Posterior vena cava (tissue), 2 donors: ENCODE results near the gene ZNF766. TPM values are rescaled to one million over a fixed set of nuclear protein-coding genes. Genes with fewer than 3 reads are reported as not detected.
"Not testable (repeated sequence)": the region's sequence is repeated elsewhere in the genome, so short reads cannot be mapped to it uniquely, and the experiment has no call there.

Source experiments
- DNase-seq: peaks from one replicate; pipeline ENCODE4 v3.0.0-alpha.2; 2020; ENCODE audit warnings: low spot score
- intact Hi-C, 2 donors: fragments of 100-400 bp; cut with DNase I; formaldehyde crosslinking; loops; one replicate each; pipeline versions ENCODE4 v1.14.1 to v1.14.2; 2022 to 2023
- total RNA-seq, 2 donors: library from RNA; stranded (reverse); fragmentation: NEBNext Ultra II Directional; extraction: Animal tissue kit (Norgen Biotek cat#: 25700); gene quantifications; one replicate each; pipeline ENCODE4 v1.2.1, GENCODE V29; 2021
- donor health status: DM: yes; HTN: yes; CAD: no.
- donor health status: DM: yes; HTN: yes; CAD: no.

Gene ZNF766
- total RNA-seq, 2 donors from 2014 or later = 11.5 to 15.6 TPM

GRCh38 chr19:52270266-52270885, 989 bp downstream of the ZNF766 start:
- intact Hi-C loops = no loop called here
- DNase-seq = no peak

GRCh38 chr19:52273301-52273700, 3.9 kb downstream of the ZNF766 start:
- DNase-seq = no peak
- intact Hi-C loops = no loop called here

- intact Hi-C loops = no loop called here
- DNase-seq = no peak
Measured at GRCh38 chr19:52274191-52274590, 4.8 kb downstream of the ZNF766 start.

- intact Hi-C loops = no loop called here
- DNase-seq = no peak
Measured at GRCh38 chr19:52275988-52276387, 6.6 kb downstream of the ZNF766 start.

- intact Hi-C loops = no loop called here
Measured at GRCh38 chr19:52277471-52277870, 8.1 kb downstream of the ZNF766 start.

GRCh38 chr19:52286256-52286655, 16.9 kb downstream of the ZNF766 start:
- DNase-seq = no peak
- intact Hi-C loops = no loop called here

More at GRCh38 chr19:52277471-52277870, 8.1 kb downstream of the ZNF766 start:
- DNase-seq = no peak

GRCh38 chr19:52291781-52292180, 22.4 kb downstream of the ZNF766 start:
- intact Hi-C loops = no loop called here
- DNase-seq = no peak

GRCh38 chr19:52292946-52293345, 23.6 kb downstream of the ZNF766 start:
- intact Hi-C loops, DNase-seq: not testable (repeated sequence)

- no peak for DNase-seq
- intact Hi-C loops = no loop called here
Measured at GRCh38 chr19:52296400-52296772, 27.0 kb downstream of the ZNF766 start.

- DNase-seq = peak; percentile 96
- intact Hi-C loops = no loop called here
Measured at GRCh38 chr19:52296773-52297600, 27.6 kb downstream of the ZNF766 start, which contains the start of gene ZNF480. ZNF480 (plus strand) TSS chr19:52297169; CDS start chr19:52300413, 3,244 bp downstream.

- no peak for DNase-seq
- intact Hi-C loops = no loop called here
Measured at GRCh38 chr19:52297601-52298364, 28.4 kb downstream of the ZNF766 start.

GRCh38 chr19:52307275-52307674, 37.9 kb downstream of the ZNF766 start:
- no peak for DNase-seq
- intact Hi-C loops = no loop called here

GRCh38 chr19:52322429-52322828, 53.0 kb downstream of the ZNF766 start:
- intact Hi-C loops = no loop called here
- no peak for DNase-seq

GRCh38 chr19:52331757-52332156, 62.4 kb downstream of the ZNF766 start:
- intact Hi-C loops = no loop called here
- DNase-seq = no peak

- no peak for DNase-seq
- intact Hi-C loops = no loop called here
Measured at GRCh38 chr19:52335768-52336116, 66.4 kb downstream of the ZNF766 start.

GRCh38 chr19:52336117-52336790, 66.9 kb downstream of the ZNF766 start, which contains the start of gene ZNF610:
ZNF610 (plus strand) TSS chr19:52336243; CDS start chr19:52349173, 12,930 bp downstream.
- DNase-seq = peak; percentile 97
- intact Hi-C loops = no loop called here

GRCh38 chr19:52336791-52337381, 67.5 kb downstream of the ZNF766 start:
- intact Hi-C loops = no loop called here
- no peak for DNase-seq

GRCh38 chr19:52339022-52339421, 69.6 kb downstream of the ZNF766 start:
- intact Hi-C loops = not testable (repeated sequence)

GRCh38 chr19:52343548-52343947, 74.2 kb downstream of the ZNF766 start:
- DNase-seq = no peak
- intact Hi-C loops = no loop called here

More at GRCh38 chr19:52339022-52339421, 69.6 kb downstream of the ZNF766 start:
- DNase-seq = not testable (repeated sequence)
